ENCODE results near the gene TDP2.
"Not testable (repeated sequence)": the region's sequence is repeated elsewhere in the genome, so short reads cannot be mapped to it uniquely, and the experiment has no call there.

The TDP2 gene

DNA sequence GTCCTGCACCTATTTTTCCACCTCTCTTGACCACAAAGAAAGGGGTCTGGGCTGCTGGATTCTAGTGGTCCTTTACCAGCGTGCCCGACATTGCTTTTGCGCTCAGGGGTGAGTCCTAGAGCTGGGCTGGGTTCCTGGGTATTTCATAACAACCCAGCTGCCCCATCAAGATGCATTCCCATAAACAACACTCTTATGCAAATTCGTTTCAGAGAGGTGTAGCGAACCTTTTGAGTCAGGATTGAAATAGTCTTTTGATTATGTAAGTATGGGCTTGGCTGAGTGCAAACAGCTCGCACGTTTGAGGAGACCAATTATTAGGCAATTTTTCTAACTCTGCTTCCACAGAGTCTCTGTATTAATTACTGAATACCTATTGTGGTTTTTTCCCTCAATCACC, 13.9 kb upstream of the TDP2 start:
- DNase-seq (ENCODE audit: low read depth in 2 of 2): no peak

DNA sequence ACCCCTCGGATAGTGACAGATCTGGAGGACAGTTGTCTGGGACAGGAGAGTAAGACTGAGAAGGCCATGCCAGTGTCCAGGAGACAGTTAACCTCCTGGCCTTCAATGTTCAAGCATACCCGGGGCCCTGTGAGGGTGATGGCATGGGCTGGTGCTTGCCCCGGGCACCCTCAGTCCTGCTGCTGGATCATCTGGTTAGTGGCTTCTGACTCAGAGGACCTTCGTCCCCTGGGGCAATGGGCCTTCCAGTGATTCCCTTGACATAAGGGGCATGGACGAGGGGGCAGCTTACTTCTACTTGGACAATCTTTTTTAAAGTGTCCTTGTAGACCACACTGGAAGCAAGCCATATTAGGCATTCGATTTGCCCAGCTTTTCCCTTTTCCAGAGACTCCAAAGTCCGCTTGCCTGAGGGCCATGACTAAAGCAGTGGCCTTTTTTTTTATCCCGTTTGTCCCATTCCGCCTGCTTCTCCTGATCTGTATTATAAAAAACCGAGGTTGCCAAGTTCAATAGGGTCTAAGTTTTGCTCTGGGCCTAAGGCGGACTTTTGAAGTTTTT, 12.2 kb upstream of the TDP2 start:
- not testable (repeated sequence) for DNase-seq (ENCODE audit: low read depth in 2 of 2)

DNA sequence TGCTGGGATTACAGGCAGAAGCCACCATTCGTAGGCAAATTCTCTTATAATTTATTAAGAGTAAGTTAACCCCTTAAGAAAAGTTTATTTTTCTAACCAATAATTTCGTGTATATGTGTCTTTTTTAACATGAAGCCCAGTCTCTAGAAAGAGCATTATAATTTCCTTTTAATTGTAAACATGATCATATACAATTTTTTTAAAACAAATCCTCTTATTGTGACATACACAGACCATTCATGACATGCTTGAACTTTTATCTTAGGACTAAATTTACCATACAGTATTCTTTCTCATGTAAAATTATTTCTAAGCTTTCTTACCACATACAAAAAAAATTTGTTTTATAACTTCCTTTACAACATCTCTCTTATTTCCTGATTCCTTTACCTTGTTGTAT, 6.9 kb upstream of the TDP2 start:
- no peak for DNase-seq (ENCODE audit: low read depth in 2 of 2)

DNA sequence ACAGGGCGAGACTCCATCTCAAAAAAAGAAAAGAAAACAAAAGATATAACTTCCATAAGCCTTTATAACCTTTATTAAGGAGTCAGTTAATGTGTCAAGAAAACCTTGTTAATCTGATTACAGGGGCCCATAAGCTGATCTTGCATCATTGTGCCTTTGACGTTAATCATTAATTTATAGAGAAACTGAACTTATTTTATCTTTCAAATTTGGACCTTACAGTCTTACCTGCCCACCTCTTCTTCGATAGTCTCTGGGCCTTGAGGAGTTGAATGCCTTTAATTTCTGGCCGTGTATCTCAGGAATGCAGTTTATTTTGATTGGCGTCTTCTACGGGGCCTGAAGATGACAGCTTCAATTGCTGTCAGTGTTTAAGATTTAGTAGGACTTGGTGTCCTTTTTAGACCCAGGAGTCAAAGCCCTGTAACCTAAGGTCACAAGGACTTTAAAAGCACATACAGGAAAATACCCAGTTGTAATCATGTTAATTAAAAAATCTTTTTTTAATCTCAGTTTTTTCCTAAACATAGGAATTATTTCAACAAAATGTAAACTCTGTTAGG, 6.0 kb upstream of the TDP2 start:
- no peak for DNase-seq (ENCODE audit: low read depth in 2 of 2)

DNA sequence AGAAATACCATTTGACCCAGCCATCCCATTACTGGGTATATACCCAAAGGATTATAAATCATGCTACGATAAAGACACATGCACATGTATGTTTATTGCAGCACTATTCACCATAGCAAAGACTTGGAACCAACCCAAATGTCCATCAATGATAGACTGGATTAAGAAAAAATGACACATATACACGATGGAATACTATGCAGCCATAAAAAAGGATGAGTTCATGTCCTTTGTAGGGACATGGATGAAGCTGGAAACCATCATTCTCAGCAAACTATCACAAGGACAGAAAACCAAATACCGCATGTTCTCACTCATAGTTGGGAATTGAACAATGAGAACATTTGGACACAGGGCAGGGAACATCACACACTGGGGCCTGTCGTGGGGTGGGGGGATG, 4.4 kb upstream of the TDP2 start:
- not testable (repeated sequence) for DNase-seq (ENCODE audit: low read depth in 2 of 2)

DNA sequence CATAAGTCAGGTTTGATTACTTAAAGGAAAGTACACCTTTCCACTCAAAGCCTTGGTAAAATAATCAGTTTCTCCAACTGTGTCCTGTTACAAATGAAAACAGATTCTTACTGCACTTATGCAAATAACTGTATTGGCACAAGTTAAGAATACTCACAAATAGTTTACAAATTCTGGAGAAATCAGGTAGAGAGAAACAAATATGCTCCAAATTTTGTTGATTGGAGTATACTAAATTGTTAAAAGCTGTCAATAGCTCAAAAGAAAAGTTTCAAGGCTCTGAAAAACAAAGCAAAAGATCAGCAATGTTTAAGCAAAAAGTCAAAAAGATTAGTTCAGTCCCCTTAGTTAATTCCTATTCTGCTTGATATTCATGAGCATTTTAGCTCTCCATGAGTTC, 3.8 kb upstream of the TDP2 start:
- not testable (repeated sequence) for DNase-seq (ENCODE audit: low read depth in 2 of 2)

DNA sequence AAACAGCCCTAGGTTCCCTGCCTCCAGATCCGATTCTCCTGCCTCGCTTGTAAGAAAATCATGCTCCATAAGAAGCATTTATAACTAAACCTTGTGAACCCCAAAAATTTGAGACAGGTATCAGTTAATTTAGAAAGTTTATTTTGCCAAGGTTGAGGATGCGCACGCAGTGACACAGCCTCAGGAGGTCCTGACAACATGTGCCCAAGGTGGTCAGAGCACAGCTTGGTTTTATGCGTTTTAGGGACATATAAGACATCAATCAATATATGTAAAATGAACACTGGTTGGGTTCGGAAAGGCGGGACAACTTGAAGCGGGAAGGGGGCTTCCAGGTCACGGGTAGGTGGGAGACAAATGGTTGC, 2.3 kb upstream of the TDP2 start:
- no peak for DNase-seq (ENCODE audit: low read depth in 2 of 2)

DNA sequence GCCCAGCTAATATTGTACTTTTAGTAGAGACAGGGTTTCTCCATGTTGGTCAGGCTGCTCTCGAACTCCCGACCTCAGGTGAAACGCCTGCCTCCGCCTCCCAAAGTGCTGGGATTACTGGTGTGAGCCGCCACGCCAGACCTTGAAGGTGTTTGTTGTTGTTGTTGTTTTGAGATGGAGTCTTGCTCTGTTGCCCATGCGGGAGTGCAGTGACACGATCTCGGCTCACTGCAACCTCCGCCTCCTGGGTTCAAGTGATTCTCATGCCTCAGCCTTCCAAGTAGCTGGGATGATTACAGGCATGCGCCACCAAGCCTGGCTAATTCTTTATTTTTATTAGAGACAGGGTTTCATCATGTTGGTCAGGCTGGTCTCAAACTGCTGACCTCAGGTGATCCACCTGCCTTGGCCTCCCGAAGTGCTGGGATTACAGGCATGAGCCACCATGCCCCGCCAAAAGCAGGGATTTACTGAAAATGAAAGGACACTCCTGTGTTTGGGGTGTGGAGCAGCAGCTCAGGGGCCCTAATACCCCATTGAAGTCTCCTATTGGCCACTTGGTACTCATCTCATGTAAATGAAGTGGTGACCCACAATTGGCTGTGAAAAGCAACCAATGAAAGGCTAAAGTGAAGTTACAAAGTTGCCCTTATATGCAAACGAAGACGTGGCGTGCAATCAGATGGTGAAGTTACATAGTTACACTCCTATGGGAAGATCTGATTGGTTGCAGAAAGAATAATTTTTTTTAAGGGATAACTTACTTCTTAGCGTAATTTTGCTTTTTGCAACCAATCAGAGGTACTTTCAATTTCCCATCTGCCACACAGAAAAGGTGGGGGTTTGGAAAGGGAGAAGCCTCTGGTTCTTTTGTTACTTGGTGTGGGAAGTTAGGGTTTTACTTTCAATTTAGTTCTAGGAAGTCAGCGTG, 1.6 kb upstream of the TDP2 start:
- DNase-seq (ENCODE audit: low read depth in 2 of 2): not testable (repeated sequence)

DNA sequence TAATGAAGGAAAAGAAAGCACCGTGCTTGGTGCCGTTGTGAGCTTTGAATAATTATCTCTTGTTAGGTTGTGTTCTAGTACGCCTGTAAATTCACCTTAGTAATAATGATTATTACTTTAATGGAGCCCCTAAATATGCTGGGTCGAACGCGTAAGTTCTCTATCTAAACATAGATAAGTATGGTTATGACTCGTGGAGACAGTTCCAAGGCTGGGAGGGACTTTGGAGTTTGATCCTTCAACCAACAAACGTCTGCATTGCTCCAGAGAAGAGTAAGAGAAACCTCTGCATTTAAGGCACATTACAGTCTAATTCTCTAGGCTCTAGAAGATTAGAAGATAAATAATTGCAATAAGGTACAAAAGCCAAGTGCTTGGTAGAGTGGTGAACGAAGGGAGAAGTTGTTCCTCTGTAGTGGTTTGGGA, 692 bp upstream of the TDP2 start:
- no peak for DNase-seq (ENCODE audit: low read depth in 2 of 2)

DNA sequence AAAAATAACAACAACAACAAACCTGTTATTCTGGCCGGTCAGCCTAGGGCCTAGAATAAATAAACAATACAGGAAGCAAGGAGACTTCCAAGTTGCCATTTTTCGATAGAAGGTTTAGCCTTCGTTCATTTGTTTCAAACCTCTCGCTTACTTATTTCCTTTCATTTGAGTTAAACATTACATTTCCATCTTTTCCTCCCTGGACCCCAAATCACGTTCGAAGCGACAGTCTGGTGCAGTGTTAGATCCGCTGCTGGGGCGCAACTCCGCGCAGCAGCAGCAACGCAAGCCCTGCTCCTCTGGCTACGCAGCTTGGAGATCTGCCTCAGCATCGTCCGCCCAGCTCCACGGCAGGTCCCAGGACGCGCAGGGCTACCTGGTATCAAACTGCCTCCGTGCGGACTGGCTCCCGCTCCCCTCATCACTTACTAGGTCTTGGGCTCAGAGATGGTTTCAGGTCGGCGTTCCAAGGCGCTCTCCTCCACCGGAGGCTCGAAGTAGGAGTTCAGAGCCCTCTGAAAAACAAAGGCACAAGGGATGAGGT, 530 bp downstream of the TDP2 start:
- peak; percentile 10 to 16 for DNase-seq (ENCODE audit: low read depth in 2 of 2)

DNA sequence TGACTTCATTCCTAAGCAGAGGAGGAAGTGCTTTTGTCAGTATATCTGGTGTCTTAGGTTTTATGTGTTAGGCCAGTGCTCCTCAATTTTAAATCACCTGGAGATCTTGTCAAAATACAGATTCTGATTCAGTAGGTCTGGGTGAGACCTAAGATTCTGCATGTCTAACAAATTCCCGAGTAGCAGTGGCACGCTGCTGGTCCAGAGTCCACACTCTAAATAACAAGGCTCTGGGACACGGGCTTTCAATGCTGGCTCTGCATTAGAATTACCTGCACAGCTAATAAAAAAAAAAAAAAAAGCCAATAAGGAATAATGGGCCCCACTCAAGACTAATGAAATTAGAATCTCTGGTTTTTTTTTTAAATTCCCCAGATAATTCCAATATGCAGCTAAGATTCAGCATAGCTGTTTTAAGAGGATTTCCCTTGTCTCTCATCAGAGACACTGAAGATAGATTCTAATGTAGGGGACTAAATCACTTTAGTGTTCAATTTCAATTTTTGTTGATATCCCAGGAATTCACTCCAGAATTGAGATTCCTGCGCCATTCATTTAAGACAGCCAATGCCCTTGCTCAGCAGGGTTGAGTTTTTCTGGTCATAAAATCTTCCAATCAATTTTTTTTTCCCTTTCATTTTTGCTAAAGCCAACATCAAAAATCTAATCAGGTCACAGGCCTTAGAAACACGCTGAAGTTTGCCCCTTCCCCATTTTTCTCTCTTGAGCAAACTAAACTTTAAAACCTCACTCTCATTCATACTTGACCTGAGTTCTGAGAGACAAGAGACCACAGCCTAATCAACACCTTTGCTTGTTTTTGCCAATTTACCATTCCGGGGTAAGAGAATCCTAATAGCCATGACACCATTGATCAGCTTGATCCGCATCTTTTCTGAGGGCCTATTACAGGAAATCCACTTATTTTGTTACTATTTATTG, 2.4 kb downstream of the TDP2 start:
- DNase-seq (ENCODE audit: low read depth in 2 of 2): no peak

DNA sequence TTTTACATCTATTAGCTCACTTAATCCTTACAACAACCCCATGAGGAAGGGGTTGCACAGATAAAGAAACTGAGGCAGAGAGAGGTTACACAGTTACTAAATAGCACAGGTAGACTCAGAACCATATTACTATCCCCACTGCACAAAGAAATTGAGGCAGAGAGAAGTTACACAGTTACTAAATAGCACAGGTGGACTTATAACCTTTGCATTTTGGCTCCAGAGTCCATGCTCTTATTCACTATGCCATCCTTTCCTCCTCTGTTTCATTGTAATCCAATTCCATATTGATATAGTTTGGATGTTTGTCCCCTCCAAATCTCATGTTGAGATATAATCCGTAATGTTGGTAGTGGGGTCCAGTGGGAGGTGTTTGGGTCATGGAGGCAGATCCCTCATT, 3.5 kb downstream of the TDP2 start:
- DNase-seq (ENCODE audit: low read depth in 2 of 2): no peak

DNA sequence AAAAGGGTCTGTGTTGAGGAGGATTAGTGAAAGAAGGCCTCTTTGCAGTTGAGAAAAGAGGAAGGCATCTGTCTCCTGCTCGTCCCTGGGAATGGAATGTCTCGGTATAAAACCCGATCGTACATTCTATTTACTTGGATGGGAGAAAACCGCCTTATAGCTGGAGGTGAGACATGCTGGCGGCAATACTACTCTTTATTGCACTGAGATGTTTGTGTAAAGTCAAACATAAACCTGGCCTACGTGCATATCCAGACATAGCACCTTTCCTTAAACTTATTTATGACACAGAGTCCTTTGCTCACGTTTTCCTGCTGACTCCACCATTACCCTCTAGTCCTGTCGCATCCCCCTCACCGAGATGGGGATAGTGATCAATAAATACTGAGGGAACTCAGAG, 4.5 kb downstream of the TDP2 start:
- DNase-seq (ENCODE audit: low read depth in 2 of 2): no peak

DNA sequence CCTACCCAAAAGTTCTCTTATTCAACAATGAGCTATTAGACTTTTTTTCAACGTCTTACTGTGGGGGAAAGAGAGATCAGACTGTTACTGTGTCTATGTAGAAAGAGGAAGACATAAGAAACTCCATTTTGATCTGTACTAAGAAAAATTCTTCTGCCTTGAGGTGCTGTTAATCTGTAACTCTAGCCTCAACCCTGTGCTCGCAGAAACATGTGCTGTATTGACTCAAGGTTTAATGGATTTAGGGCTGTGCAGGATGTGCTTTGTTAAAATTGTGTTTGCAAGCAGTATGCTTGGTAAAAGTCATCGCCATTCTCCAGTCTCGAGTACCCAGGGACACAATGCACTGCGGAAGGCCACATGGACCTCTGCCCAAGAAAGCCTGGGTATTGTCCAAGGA, 4.9 kb downstream of the TDP2 start:
- not testable (repeated sequence) for DNase-seq (ENCODE audit: low read depth in 2 of 2)

DNA sequence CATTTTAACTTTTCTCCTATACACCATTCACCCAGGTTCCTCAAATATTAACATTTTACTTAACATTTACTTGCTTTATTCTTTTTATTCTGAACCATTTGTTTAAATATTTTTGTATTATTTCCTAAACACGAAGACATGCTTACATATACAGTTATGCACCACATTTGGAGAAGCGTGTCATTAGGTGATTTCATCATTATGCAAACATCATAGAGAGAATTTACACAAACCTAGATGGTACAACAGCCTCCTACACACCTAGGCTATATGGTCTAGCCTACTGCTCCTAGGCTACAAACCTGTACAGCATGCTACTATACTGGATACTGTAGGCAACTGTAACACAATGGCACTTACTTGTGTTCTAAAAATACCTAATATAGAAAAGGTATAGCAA, 6.6 kb downstream of the TDP2 start:
- DNase-seq (ENCODE audit: low read depth in 2 of 2): no peak

DNA sequence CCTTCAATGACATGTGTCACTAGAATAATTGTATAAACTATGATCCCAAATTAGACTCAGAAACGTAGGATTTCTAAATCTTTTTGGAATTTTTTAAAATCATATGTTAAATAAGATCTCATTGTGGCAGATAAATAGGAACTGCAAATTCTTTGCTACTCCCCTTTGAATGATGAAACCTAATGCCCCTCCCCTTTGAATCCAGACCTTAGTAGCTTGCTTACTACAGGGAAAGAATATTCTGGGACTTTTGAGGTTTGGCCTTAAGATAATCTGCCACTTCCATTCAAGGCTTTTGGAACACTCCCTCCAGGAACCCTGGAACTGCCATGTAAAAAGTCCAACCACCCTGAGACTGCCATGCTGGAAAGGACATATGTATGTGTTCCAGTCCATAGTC, 7.1 kb downstream of the TDP2 start:
- DNase-seq (ENCODE audit: low read depth in 2 of 2): no peak

DNA sequence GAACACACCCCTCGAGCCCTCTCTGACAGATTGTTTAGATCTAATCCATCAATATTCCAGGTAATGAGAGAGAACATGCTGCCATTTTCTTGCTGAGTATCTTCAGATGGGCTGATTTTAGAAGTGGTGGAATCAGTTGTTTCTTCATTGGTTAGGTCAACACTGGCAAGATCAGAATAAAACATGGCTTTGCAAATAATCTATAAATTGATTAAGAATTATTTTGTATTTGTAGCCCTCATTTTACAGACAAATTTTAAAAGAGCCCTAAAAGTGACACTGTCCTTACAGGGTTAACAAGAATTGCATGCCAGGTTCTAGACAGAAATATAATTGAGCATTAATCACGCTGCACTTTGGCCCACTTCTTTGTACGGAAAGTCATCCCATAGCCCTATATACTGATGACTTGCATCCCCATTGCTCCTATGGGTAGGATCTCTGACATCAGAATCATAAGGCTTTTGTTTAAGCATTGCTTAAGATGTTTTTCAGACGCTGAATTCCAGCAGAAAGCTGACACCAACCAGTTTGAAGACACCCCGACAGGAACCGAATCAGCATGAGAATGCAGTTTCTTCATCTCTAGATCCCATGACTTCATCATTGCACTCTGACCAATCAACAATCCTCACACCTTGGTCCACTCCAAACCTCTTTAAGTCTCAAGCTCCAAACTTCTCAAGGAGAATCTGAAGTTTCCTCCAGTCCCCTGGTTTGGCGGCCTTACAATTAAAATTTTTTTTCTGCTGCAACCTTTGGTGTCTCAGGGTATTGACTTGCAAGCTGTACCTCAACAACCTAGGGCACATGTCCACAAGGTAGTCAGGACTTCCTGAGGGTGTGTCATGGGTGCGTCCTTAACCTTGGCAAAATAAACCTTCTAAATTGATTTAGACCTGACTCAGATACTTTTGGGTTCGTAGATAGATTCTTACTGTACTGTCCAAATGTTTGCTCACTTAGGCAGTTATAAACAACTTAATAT, 7.8 kb downstream of the TDP2 start:
- no peak for DNase-seq (ENCODE audit: low read depth in 2 of 2)

DNA sequence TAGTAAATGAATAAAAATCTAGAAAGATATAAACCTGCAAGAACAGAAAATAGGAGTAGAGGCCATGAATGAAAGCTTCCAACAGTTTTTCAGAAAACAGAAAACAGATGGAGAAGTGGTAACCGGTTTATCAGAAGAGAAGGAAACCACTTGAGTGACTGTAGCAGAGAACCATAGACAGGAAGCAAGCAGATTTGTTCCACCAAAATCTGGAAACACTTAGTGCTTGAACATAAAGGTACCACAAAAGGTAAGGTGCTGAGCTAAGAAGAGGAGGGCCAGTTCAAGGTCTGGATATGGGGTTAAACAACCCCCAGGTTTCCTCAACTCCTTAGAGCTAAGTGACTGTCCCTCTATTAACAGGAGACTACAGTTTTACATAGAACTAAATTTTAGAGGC, 11.5 kb downstream of the TDP2 start:
- DNase-seq (ENCODE audit: low read depth in 2 of 2): no peak

DNA sequence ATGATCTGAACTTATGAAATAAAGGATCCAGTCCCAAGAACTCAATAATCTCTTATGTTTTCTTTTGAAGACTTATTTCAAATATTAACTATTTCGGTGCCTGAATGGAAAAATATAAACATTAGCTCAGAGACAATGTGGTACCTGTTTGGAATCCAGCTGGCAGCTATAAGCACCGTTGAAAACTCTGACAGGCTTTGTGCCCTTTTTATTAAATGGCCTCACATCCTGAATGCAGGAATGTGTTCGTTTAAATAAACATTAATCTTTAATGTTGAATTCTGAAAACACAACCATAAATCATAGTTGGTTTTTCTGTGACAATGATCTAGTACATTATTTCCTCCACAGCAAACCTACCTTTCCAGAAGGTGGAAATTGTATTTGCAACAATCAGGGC, 16.3 kb downstream of the TDP2 start:
- no peak for DNase-seq (ENCODE audit: low read depth in 2 of 2)

DNA sequence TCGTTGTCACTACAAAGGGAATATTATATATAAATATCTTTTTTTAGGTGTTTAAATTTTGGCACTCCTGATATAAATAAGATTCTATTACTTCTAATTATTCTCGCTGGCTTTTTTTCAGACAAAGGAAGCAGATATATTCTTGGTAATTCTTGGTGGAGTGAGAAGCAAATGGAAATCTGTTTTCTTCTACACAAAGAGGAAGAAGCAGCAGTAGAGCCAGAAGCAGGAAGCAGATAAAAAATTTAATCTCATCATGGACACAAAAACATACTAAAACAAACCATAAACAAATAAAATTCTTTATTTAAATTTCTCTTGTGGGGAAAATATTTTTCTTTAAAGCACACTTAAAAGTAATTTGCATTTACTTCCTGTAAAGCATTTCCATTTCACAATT, 17.0 kb downstream of the TDP2 start:
- DNase-seq (ENCODE audit: low read depth in 2 of 2): no peak

DNA sequence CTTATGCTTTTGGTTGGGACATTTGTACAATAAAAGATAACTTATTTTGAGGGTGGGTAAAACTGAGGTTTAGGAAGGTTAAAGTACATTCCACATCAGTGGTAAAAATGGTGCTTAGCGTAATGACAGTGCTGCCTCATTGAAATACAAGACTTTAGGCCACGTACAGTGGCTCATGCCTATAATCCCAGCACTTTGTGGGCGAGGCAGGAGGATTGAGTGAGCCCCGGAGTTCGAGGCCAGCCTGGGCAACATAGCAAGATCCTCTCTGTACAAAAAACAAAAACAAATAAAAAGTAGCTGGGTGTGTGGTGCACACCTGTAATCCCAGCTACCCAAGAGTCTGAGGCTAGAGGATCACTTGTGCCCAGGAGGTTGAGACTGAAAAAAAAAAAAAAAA, 18.4 kb downstream of the TDP2 start:
- no peak for DNase-seq (ENCODE audit: low read depth in 2 of 2)

Measured in stimulated activated CD8-positive, alpha-beta memory T cell treated with anti-CD3 and anti-CD28 coated beads, Interleukin-2, amount 100 ng/mL, for 1 hour (primary cell).